Parathyroid adenoma (tissue), 2 donors: ENCODE results near the gene COL11A1.
"Not testable (repeated sequence)": the region's sequence is repeated elsewhere in the genome, so short reads cannot be mapped to it uniquely, and the experiment has no call there.

Experiments
- H2AFZ ChIP-seq: fragments of 300-600 bp; sonication (generic); one replicate; pipeline ENCODE4 v1.7.0; 2017; ENCODE audit warnings: antibody characterized with exemption, mild to moderate bottlenecking
- H3K27ac ChIP-seq: fragments of 300-600 bp; sonication (generic); one replicate; pipeline ENCODE4 v1.7.0; 2017
- H3K27me3 ChIP-seq: fragments of 300-600 bp; sonication (generic); one replicate; pipeline ENCODE4 v1.7.0; 2017; ENCODE audit warnings: low read length; ENCODE audit not compliant: control insufficient read depth, insufficient read depth
- H3K36me3 ChIP-seq: fragments of 300-600 bp; sonication (generic); one replicate; pipeline ENCODE4 v1.7.0; 2017; ENCODE audit warnings: low read length; ENCODE audit not compliant: control insufficient read depth, insufficient read depth
- H3K4me1 ChIP-seq: fragments of 300-600 bp; sonication (generic); one replicate; pipeline ENCODE4 v1.7.0; 2017; ENCODE audit warnings: control low read depth
- H3K4me2 ChIP-seq: fragments of 300-600 bp; sonication (generic); one replicate; pipeline ENCODE4 v1.7.0; 2017; ENCODE audit warnings: low read length
- H3K4me3 ChIP-seq: fragments of 300-600 bp; sonication (generic); one replicate; pipeline ENCODE4 v1.7.0; 2017; ENCODE audit warnings: low read depth, low read length
- H3K79me2 ChIP-seq: fragments of 300-600 bp; sonication (generic); one replicate; pipeline ENCODE4 v1.7.0; 2017; ENCODE audit warnings: control low read depth
- H3K9ac ChIP-seq: fragments of 300-600 bp; sonication (generic); one replicate; pipeline ENCODE4 v1.7.0; 2017; ENCODE audit warnings: mild to moderate bottlenecking
- H3K9me3 ChIP-seq: fragments of 300-600 bp; sonication (generic); one replicate; pipeline ENCODE4 v1.7.0; 2017; ENCODE audit warnings: low read length; ENCODE audit not compliant: control insufficient read depth
- TF ChIP-seq, protein P1 (sequence below): fragments of 300-600 bp; sonication (generic); IDR thresholded peaks from one replicate; pipeline ENCODE4 v1.7.0; 2017; ENCODE audit warnings: antibody characterized with exemption, mild to moderate bottlenecking
- donor health status: primary hyperparathyroidism.

COL11A1 gene

DNA sequence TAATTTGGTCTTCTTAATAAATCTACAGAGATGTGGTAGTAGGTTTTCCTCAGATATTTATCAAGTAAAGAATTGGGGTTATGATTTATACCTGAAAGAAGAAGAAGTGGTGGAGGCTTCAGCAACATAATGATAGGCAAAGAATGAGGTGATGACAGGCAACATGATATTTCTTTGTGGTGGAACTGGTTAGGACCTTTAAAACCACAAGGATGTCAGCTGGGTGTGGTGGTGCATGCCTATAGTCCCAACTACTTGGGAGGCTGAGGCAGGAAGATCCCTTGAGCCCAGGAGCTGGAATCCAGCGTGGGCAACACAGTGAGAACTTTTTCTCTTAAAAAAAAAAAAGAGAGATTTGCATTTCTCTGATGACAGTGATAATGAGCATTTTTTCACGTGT, 34.1 kb upstream of the COL11A1 start:
- Histone ChIP-seq H3K4me2 (no peak overlapping the region), H3K9ac (no peak overlapping the region), H3K27me3 (no peaks in the 10 kb centered on the region), H3K4me3 (no peak overlapping the region), H3K27ac (no peak overlapping the region), H2AFZ (no peak overlapping the region), H3K79me2 (no peaks in the 10 kb centered on the region), H3K36me3 (no peaks in the 10 kb centered on the region), H3K9me3 (no peaks in the 10 kb centered on the region), H3K4me1 (no peaks in the 10 kb centered on the region)
- TF ChIP-seq, protein P1, sequence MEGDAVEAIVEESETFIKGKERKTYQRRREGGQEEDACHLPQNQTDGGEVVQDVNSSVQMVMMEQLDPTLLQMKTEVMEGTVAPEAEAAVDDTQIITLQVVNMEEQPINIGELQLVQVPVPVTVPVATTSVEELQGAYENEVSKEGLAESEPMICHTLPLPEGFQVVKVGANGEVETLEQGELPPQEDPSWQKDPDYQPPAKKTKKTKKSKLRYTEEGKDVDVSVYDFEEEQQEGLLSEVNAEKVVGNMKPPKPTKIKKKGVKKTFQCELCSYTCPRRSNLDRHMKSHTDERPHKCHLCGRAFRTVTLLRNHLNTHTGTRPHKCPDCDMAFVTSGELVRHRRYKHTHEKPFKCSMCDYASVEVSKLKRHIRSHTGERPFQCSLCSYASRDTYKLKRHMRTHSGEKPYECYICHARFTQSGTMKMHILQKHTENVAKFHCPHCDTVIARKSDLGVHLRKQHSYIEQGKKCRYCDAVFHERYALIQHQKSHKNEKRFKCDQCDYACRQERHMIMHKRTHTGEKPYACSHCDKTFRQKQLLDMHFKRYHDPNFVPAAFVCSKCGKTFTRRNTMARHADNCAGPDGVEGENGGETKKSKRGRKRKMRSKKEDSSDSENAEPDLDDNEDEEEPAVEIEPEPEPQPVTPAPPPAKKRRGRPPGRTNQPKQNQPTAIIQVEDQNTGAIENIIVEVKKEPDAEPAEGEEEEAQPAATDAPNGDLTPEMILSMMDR, result no peak

DNA sequence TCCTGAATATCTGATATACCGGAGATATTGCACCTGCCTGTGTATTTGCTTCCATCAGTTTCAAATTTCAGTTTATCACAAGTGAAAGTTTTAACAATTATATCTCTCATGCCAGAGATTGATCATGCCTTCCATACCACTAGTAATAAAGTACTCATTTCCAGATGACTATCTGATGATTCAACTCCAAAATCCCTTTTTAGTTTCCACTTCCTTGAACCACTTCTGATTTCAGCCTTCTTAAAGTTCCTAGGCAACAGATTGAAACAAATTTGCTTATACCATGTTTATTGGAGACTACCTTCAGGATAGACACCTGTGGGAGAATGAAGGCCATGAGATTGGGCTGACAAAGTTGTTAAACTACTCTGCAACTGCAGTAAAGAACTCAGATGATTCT, 21.5 kb upstream of the COL11A1 start:
- Histone ChIP-seq H3K4me3 (no peak overlapping the region), H3K79me2 (no peaks in the 10 kb centered on the region), H3K27me3 (no peaks in the 10 kb centered on the region), H3K9ac (no peak overlapping the region), H2AFZ (no peak overlapping the region), H3K4me1 (no peaks in the 10 kb centered on the region), H3K27ac (no peak overlapping the region), H3K36me3 (no peaks in the 10 kb centered on the region), H3K9me3 (no peaks in the 10 kb centered on the region), H3K4me2 (no peak overlapping the region)
- TF ChIP-seq, protein P1, result no peak

DNA sequence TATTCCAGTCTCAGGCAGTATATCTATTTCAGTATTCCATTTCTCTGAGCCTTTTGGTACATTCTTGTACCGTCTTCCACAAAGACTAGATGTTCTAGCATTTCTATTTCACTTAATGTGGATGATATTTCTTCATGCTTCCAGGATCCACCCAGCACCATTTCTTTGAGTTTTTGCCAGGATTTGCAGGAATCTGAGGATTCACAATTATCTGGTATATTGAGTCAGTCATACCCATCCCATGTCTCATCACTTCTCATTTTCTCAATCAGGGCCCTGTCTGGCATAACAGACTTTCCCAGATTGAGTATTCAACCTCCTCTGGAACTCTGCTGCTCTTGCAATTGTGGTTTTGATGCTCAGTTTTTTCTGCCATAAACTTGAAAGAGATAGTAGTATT, 20.9 kb upstream of the COL11A1 start:
- Histone ChIP-seq H3K27me3 (no peaks in the 10 kb centered on the region), H3K36me3 (no peaks in the 10 kb centered on the region), H3K27ac (no peak overlapping the region), H3K9ac (no peak overlapping the region), H3K4me2 (no peak overlapping the region), H2AFZ (no peak overlapping the region), H3K4me3 (no peak overlapping the region), H3K4me1 (no peaks in the 10 kb centered on the region), H3K9me3 (no peaks in the 10 kb centered on the region), H3K79me2 (no peaks in the 10 kb centered on the region)
- TF ChIP-seq, protein P1, result no peak

DNA sequence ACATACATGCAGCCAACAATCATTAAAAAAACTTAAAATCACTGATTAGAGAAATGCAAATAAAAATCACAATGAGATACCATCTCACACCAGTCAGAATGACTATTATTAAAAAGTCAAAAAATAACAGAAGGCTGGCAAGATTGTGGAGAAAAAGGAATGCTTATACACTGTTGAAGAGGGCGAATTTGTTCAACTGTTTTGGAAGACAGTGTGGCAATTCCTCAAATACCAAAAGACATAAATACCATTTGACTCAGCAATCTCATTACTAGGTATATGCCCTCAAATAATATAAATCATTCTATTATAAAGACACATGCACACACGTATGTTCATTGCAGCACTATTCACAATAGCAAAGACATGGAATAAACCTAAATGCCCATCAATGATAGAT, 19.9 kb upstream of the COL11A1 start:
- not testable (repeated sequence) for H3K27me3 ChIP-seq, H3K4me1 ChIP-seq, H3K27ac ChIP-seq, H3K9me3 ChIP-seq, H3K4me2 ChIP-seq, H3K4me3 ChIP-seq, H3K36me3 ChIP-seq, H3K9ac ChIP-seq, H3K79me2 ChIP-seq, H2AFZ ChIP-seq

DNA sequence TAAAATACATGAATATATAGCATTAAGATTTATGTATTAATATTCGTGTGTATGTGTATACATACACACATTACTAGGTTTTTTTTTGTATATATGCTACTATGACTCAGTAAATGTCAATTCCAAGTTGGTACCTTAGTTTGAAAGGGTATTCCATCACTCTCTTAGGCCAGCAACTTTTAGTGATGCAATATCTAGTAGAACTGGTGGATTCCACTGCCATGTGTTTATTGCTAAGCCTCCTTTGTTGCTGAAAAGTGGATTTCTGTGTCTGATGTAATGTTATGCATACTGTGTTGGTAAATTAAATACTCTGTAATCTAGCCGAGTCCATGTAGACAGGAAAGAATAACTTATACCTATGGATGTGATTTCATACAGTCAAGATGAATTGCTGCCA, 16.9 kb upstream of the COL11A1 start:
- Histone ChIP-seq H3K4me2 (no peak overlapping the region), H3K27ac (no peak overlapping the region), H3K4me3 (no peak overlapping the region), H3K79me2 (no peaks in the 10 kb centered on the region), H3K27me3 (no peaks in the 10 kb centered on the region), H3K9me3 (no peaks in the 10 kb centered on the region), H3K36me3 (no peaks in the 10 kb centered on the region), H3K9ac (no peak overlapping the region), H2AFZ (no peak overlapping the region), H3K4me1 (no peaks in the 10 kb centered on the region)
- TF ChIP-seq, protein P1, result no peak
